GM19372 (cell line): ENCODE measurements around the gene EFNB1.

Experiments
- ATAC-seq: cut with Tn5 transposase; IDR thresholded peaks from one replicate; pipeline ENCODE4 v1.9.1; 2021; ENCODE audit warnings: mild to moderate bottlenecking, low read depth, moderate library complexity; ENCODE audit not compliant: unreplicated experiment

Gene EFNB1

DNA sequence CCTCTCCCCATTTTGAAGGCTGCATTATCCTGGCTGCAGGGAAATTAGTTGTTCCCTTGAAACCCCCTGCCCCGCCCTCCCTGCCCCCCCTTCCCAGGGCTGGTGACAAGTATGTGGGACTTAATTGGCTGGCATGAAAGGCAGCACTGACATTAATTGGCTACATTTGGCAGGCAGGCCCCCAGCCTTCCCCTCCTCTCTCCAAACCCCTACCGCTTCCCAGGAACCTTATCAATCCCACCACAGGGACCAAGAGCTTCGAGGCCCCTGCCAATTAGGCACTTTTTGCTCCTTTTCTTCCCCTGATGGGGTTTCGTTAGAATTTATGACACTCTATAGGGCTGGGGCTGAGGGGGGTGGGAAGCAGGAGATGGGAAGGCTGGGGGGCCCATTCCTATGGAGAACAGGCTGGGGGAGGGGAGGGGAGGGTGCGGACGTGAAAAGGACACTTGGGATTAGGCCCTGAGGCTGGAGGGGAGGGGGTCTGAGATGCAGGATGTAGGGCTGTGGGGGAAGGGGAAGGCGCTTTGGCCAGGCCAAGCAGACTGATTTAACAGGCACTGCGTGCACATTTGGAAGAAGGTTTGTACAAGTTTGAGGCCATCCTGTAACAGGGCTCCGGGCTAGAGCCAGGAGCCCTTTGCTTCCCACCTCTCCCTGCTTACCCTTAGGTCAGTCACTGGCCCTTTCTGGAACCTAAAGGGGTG, 52.2 kb downstream of the EFNB1 start:
- ATAC-seq: no peak

DNA sequence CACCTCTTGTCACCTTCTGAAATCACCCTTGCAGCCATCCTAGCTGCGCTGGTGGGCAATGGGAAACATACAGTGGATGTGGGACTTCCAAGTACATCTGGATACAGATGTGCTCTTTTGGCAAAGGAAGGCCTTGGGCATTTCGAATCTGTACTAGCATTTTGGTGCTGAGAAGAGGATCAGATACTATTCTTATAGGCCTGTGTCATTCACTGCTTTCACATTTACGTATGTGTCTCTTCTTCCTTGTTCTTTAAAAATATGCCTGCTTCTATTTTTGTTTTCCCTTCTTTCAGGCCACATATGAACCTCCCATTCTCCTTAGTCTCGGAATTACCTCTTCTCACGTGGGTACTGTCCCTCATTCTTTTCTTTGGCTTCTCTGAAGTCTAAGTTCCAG, 53.1 kb downstream of the EFNB1 start:
- no peak for ATAC-seq

DNA sequence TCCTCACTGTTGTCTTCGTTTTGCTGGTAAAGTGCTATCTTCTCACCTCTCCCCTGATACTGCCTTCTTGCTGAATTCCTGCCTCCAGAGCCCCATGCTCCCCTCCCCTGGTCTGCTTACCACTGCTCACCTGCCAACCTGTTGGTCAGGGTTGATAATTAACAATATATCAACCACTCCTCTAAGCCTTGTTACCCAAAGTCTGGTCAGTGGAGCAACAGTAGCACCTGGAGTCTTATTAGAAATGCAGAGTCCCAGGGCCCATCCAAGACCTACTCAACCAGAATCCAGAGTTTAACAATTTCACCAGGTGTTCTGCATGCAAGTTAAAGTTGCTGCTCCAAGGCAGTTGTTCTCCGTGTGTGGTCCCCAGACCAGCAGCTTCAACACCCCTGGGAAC, 55.0 kb downstream of the EFNB1 start:
- no peak for ATAC-seq

DNA sequence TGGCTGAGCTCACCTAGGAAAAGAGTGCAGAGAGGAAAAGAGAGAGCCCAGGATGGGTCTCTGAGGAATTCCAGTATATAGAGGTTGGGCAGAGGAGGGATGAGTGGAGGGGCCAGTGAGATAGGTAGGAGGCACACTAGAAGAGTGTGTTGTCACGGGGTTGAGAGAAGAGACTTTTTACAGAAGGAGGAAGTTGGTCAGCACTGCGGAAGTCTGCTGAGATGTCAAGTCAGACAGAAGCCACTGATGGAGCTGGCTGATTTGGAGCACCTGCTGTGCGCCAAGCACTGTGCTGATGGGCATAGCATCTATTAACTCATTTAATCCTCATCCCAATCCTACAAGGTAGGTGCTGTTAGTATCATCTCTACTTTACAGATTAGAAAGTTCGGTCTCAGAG, 60.4 kb downstream of the EFNB1 start:
- ATAC-seq: no peak
